K562 (cell line): Measurements from ENCODE around the gene MYO5C. TPM values are rescaled to one million over a fixed set of nuclear protein-coding genes. Genes with fewer than 3 reads are reported as not detected.

ENCODE experiments used
- ATAC-seq: fragments of 200-7000 bp; cut with Tn5 transposase; 3 replicates; pipeline ENCODE4 v1.9.1; 2020; ENCODE audit warnings: moderate library complexity
- BruUV-seq: library from RNA; stranded (reverse); fragments of 400-500 nt; replicated peaks from 2 replicates; lab custom pipeline; 2021; lab: Mats Ljungman, UMichigan
- CTCF ChIA-PET: fragments of 300-600 bp; formaldehyde crosslinking; extraction: SDS; loops from one replicate; lab custom pipeline; 2021; ENCODE audit warnings: low intra/inter-chr PET ratio; lab: Yijun Ruan, JAX
- POLR2A ChIA-PET: fragments of 300-600, 350-650 bp; sonication (Branson Sonifier 250); formaldehyde crosslinking; extraction: SDS; loops from one replicate; lab custom pipeline; 2021; ENCODE audit warnings: antibody characterized with exemption, inconsistent platforms; lab: Yijun Ruan, JAX
- DNase-seq, 4 experiments: peaks; one replicate each; pipeline versions ENCODE4 v3.0.0 to v3.0.0-alpha.2; 2011 to 2018; ENCODE audit warnings: low spot score in 3 of 4, mixed read lengths in 3 of 4; ENCODE audit errors: extremely low read depth in 1 of 4
- FAIRE-seq: peaks from 2 replicates; lab custom pipeline; 2011; peaks lifted over from hg19 to GRCh38; lab: Jason Lieb, UNC
- H2AFZ ChIP-seq: 2 replicates; pipeline ENCODE4 v1.6.0; 2011; ENCODE audit warnings: low read depth, low read length, control low read depth, inconsistent platforms
- H3K27ac ChIP-seq: fragments of 200-600 bp; 3 replicates; pipeline ENCODE4 v1.8.0; 2011; ENCODE audit warnings: low read depth, mild to moderate bottlenecking, control low read depth, inconsistent platforms, low read length, moderate library complexity, mixed read lengths; ENCODE audit errors: extremely low read depth
- H3K27me3 ChIP-seq, 2 experiments: fragments of 300-600 bp in 1 of 2; 2 replicates in 1 of 2; 3 replicates in 1 of 2; pipeline versions ENCODE4 v1.6.0 to v1.8.0; 2011; ENCODE audit warnings: inconsistent platforms in 2 of 2, low read length in 2 of 2, mild to moderate bottlenecking in 1 of 2, mixed read lengths in 1 of 2, moderate library complexity in 1 of 2; ENCODE audit not compliant: control insufficient read depth in 2 of 2, insufficient read depth in 2 of 2
- H3K36me3 ChIP-seq: fragments of 300-600 bp; 3 replicates; pipeline ENCODE4 v1.8.0; 2011; ENCODE audit warnings: mild to moderate bottlenecking, low read length, inconsistent platforms; ENCODE audit not compliant: control insufficient read depth, insufficient read depth
- H3K4me1 ChIP-seq, 2 experiments: fragments of 200-600 bp in 1 of 2; replicated peaks in 1 of 2; 2 replicates in 1 of 2; 3 replicates in 1 of 2; pipeline versions ENCODE4 v1.5.1 to v1.8.0; 2011; ENCODE audit warnings: inconsistent platforms in 2 of 2, low read length in 2 of 2, mild to moderate bottlenecking in 1 of 2, mixed read lengths in 1 of 2, moderate library complexity in 1 of 2; ENCODE audit not compliant: control insufficient read depth in 2 of 2, insufficient read depth in 2 of 2
- H3K4me2 ChIP-seq: 2 replicates; pipeline ENCODE4 v1.6.1; 2011; ENCODE audit warnings: low read length, control low read depth, inconsistent platforms, mixed read lengths; ENCODE audit not compliant: insufficient read depth
- H3K4me3 ChIP-seq: fragments of 200-600 bp; sonication (generic), shearing (Covaris generic); 2 replicates; pipeline ENCODE4 v1.5.1; 2016; ENCODE audit warnings: control low read depth, inconsistent platforms
- H3K79me2 ChIP-seq: fragments of 200-600 bp; 3 replicates; pipeline ENCODE4 v1.8.0; 2011; ENCODE audit warnings: low read length, inconsistent platforms; ENCODE audit not compliant: control insufficient read depth, insufficient read depth
- H3K9ac ChIP-seq, 2 experiments: 2 replicates each; pipeline versions ENCODE4 v1.6.0 to v1.6.1; 2011; ENCODE audit warnings: low read depth in 2 of 2, low read length in 2 of 2, control low read depth in 1 of 2, inconsistent platforms in 1 of 2, mild to moderate bottlenecking in 1 of 2, mixed read lengths in 1 of 2; ENCODE audit not compliant: insufficient read depth in 1 of 2
- H3K9me1 ChIP-seq: one replicate; pipeline ENCODE4 v1.6.0; 2011; ENCODE audit warnings: inconsistent platforms, mild to moderate bottlenecking, low read length, moderate library complexity; ENCODE audit not compliant: control insufficient read depth, insufficient read depth
- H3K9me3 ChIP-seq: replicated peaks from 2 replicates; pipeline ENCODE4 v1.5.1; 2011; ENCODE audit warnings: low read depth, low read length, inconsistent platforms; ENCODE audit not compliant: control insufficient read depth, insufficient read depth
- H4K20me1 ChIP-seq: replicated peaks from 2 replicates; pipeline ENCODE4 v1.6.1; 2011; ENCODE audit warnings: low read length, inconsistent platforms, mixed read lengths; ENCODE audit not compliant: control insufficient read depth, insufficient read depth
- HNRNPH1 ChIP-seq: fragments of 200-400 bp; formaldehyde crosslinking; optimal IDR thresholded peaks from 2 replicates; pipeline ENCODE3; 2017; ENCODE audit warnings: low read depth, mild to moderate bottlenecking, low read length, moderate library complexity
- PBX2 ChIP-seq, 2 experiments: IDR thresholded peaks in 1 of 2; conservative IDR thresholded peaks in 1 of 2; 2 replicates each; pipeline ENCODE4 v1.6.1; 2016; ENCODE audit warnings: low read depth in 2 of 2, mild to moderate bottlenecking in 1 of 2, missing compliant biosample characterization in 1 of 2, missing genetic modification characterization in 1 of 2, moderate library complexity in 1 of 2
- ZNF398 ChIP-seq: fragments of 250-450 bp; sonication (Bioruptor Pico); IDR thresholded peaks from 2 replicates; pipeline ENCODE4 v1.8.0; 2021; ENCODE audit warnings: moderate library complexity, mild to moderate bottlenecking, inconsistent platforms
- WGBS: fragments of 100-300 bp; shearing (Covaris generic); methylation state at CpG from one replicate; pipeline ENCODE4 v1.1.6; 2016; ENCODE audit warnings: low coverage, mixed read lengths; ENCODE audit not compliant: insufficient coverage; ENCODE audit errors: missing lambda C conversion rate; 5-methylcytosine and 5-hydroxymethylcytosine counted together
- in situ Hi-C: fragments of 300-500 bp; cut with MboI; formaldehyde crosslinking; loops from 4 replicates; pipeline ENCODE4 v1.15.0; 2018; ENCODE audit warnings: inconsistent platforms, mixed read lengths
- intact Hi-C: fragments of 100-400 bp; cut with micrococcal nuclease; formaldehyde crosslinking; loops from 2 replicates; pipeline ENCODE4 v1.14.2; 2022
- polyA plus RNA-seq, 8 experiments: library from polyadenylated mRNA; depleted of rRNA in 4 of 8; stranded (reverse) in 5 of 8; unstranded in 3 of 8; fragments of >200 nt; fragmentation: Nextera tagmentation in 2 of 8; fragmentation: Illumina TruSeq in 1 of 8; extraction: Ambion mirVana in 2 of 8; extraction: Trizol in 1 of 8; gene quantifications; 2 replicates each; pipeline versions ENCODE4 v1.2.1 to v1.2.3, GENCODE V29; 2011 to 2014; ENCODE audit warnings: inconsistent platforms in 1 of 8, missing spikeins in 1 of 8
- total RNA-seq, 7 experiments: library from RNA; depleted of rRNA in 6 of 7; stranded (reverse); fragments of >200 nt in 6 of 7; fragmentation: Illumina TruSeq in 2 of 7; extraction: Trizol in 2 of 7; gene quantifications; 2 replicates each; pipeline versions ENCODE4 v1.2.1 to v1.2.3, GENCODE V29; 2011 to 2021; ENCODE audit warnings: low replicate concordance in 1 of 7

MYO5C gene
- total and polyA plus RNA-seq, 9 of the 15 experiments (the other 6 are each of a cell fraction or from before 2014, with no cell fraction given), result 0.01 to 0.24 TPM; not detected in 7

- no peak overlapping the region for H2AFZ ChIP-seq
- H3K79me2 ChIP-seq, result no peaks in the 10 kb centered on the region
- H3K9me1 ChIP-seq, result no peaks in the 10 kb centered on the region
- H3K9me3 ChIP-seq, result no peaks in the 10 kb centered on the region
- peaks cover 39 to 61% of the 10 kb centered on the region in 2 experiments for H3K27me3 ChIP-seq
- H3K4me3 ChIP-seq, result no peak overlapping the region
- BruUV-seq, result no TSS peak
- ChIA-PET POLR2A (no interaction called here), CTCF (no interaction called here)
- in situ Hi-C loops, result no loop called here
- H4K20me1 ChIP-seq, result no peaks in the 10 kb centered on the region; the same call in 1 of the 2 replicates
- no peak overlapping the region for H3K4me2 ChIP-seq
- TF ChIP-seq ZNF398 (no peak), HNRNPH1 (no peak), PBX2 (CRISPR knock-in tag; IDR thresholded peaks at IDR 0.05; ENCODE audit: low read depth) (no peak), PBX2 (tag; conservative IDR thresholded peaks at IDR 0.05; ENCODE audit: low read depth) (no peak)
- H3K4me1 ChIP-seq, result no peaks in the 10 kb centered on the region
- no peak for ATAC-seq
- DNase-seq, result no peak
- WGBS, result 2% methylated on average over 7 of the region's 7 CpGs
- H3K9ac ChIP-seq, result no peak overlapping the region
- FAIRE-seq, result no peak
- no peak overlapping the region for H3K27ac ChIP-seq
- intact Hi-C loops, result no loop called here
- H3K36me3 ChIP-seq, result no peaks in the 10 kb centered on the region
Observed at GRCh38 chr15:52243286-52243685, 52.3 kb downstream of the MYO5C start.
